PC-9 (cell line): ENCODE results near the gene ARNT2. TPM values are rescaled to one million over a fixed set of nuclear protein-coding genes. Genes with fewer than 3 reads are reported as not detected.

ENCODE experiments used
- BruUV-seq: library from RNA; stranded (reverse); fragments of 400-500 nt; replicated peaks from 2 replicates; lab custom pipeline; 2021; lab: Mats Ljungman, UMichigan
- CTCF ChIA-PET: fragments of 300-600 bp; sonication (Branson Sonifier 250); formaldehyde crosslinking; loops from one replicate; lab custom pipeline; 2022; ENCODE audit warnings: antibody characterized with exemption; lab: Charles Lee
- POLR2A ChIA-PET: fragments of 300-600 bp; sonication (Branson Sonifier 250); formaldehyde crosslinking; loops from one replicate; lab custom pipeline; 2022; ENCODE audit warnings: antibody characterized with exemption; ENCODE audit not compliant: unreplicated experiment; lab: Charles Lee
- DNase-seq, 2 experiments: peaks; one replicate each; pipeline versions ENCODE4 v3.0.0 to v3.0.0-alpha.2; 2015 to 2022; ENCODE audit warnings: mixed read lengths in 1 of 2
- H2AFZ ChIP-seq: fragments of 200-600 bp; sonication (generic); 2 replicates; pipeline ENCODE4 v1.8.1; 2017; ENCODE audit warnings: antibody characterized with exemption
- H3F3A ChIP-seq: fragments of 200-600 bp; sonication (generic); 2 replicates; pipeline ENCODE4 v1.8.1; 2017; ENCODE audit warnings: antibody characterized with exemption, mild to moderate bottlenecking, low read depth; ENCODE audit not compliant: insufficient read depth
- H3K27ac ChIP-seq: fragments of 200-600 bp; sonication (generic); 2 replicates; pipeline ENCODE4 v1.6.1; 2016; ENCODE audit warnings: mixed run types
- H3K27me3 ChIP-seq: fragments of 200-600 bp; sonication (generic); 2 replicates; pipeline ENCODE4 v1.6.1; 2016; ENCODE audit warnings: low read depth, mixed run types; ENCODE audit not compliant: insufficient read depth
- H3K36me3 ChIP-seq: fragments of 200-600 bp; sonication (generic); 2 replicates; pipeline ENCODE4 v1.6.1; 2016; ENCODE audit warnings: low read depth, mixed run types
- H3K4me1 ChIP-seq: fragments of 200-600 bp; sonication (generic); replicated peaks from 2 replicates; pipeline ENCODE4 v1.6.1; 2016; ENCODE audit warnings: mixed run types; ENCODE audit not compliant: insufficient read depth
- H3K4me2 ChIP-seq: fragments of 200-600 bp; sonication (generic); 2 replicates; pipeline ENCODE4 v1.6.1; 2017; ENCODE audit warnings: mixed run types
- H3K4me3 ChIP-seq: fragments of 200-600 bp; sonication (generic); 2 replicates; pipeline ENCODE4 v1.6.1; 2016; ENCODE audit warnings: mixed run types
- H3K79me2 ChIP-seq: fragments of 200-600 bp; sonication (generic); 2 replicates; pipeline ENCODE4 v1.6.1; 2017; ENCODE audit warnings: low read depth, mixed run types
- H3K9me2 ChIP-seq: fragments of 200-600 bp; sonication (generic); 2 replicates; pipeline ENCODE4 v1.8.1; 2017; ENCODE audit warnings: mild to moderate bottlenecking; ENCODE audit not compliant: insufficient read depth
- H3K9me3 ChIP-seq: fragments of 200-600 bp; sonication (generic); 2 replicates; pipeline ENCODE4 v1.8.1; 2016; ENCODE audit warnings: low read depth; ENCODE audit not compliant: insufficient read depth
- H4K20me1 ChIP-seq: fragments of 200-600 bp; sonication (generic); 2 replicates; pipeline ENCODE4 v1.8.1; 2017; ENCODE audit not compliant: insufficient read depth
- EZH2 ChIP-seq: fragments of 200-600 bp; sonication (generic); IDR thresholded peaks from 2 replicates; pipeline ENCODE4 v1.8.0; 2017; ENCODE audit warnings: antibody characterized with exemption, low read depth
- intact Hi-C: fragments of 100-400 bp; cut with micrococcal nuclease; formaldehyde crosslinking; loops from one replicate; pipeline ENCODE4 v1.10.0; 2022; ENCODE audit not compliant: unreplicated experiment
- total RNA-seq: library from RNA; stranded (reverse); gene quantifications from 2 replicates; pipeline ENCODE4 v1.2.3, GENCODE V29; 2021
- TF ChIP-seq, protein P1 (sequence below): fragments of 200-600 bp; sonication (generic); conservative IDR thresholded peaks from 2 replicates; pipeline ENCODE4 v1.6.1; 2017; ENCODE audit warnings: mixed run types, antibody characterized with exemption, mild to moderate bottlenecking, moderate library complexity

ARNT2 gene
- total RNA-seq, 1 experiment from 2014 or later = 4.3 TPM

DNA sequence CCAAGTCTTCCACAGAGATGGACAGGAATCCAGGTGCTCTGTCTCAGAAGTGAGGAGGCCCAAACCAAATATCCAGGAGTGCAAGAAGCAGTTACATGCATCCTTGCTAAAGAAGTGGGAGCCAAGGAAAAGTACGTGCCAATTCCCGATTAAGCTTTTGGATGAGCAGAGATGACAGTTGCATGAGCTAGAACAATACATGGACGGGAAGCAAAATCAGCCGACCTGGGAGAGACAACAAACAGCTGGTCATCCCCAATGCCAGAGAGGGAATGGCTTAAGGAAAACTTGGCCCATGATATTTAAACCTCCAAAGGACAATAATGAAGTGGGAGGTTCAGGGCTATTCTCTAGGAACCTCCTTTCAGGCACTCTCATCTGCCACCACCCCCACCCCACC lies 204.9 kb downstream of the ARNT2 start:
- TF ChIP-seq, protein P1, sequence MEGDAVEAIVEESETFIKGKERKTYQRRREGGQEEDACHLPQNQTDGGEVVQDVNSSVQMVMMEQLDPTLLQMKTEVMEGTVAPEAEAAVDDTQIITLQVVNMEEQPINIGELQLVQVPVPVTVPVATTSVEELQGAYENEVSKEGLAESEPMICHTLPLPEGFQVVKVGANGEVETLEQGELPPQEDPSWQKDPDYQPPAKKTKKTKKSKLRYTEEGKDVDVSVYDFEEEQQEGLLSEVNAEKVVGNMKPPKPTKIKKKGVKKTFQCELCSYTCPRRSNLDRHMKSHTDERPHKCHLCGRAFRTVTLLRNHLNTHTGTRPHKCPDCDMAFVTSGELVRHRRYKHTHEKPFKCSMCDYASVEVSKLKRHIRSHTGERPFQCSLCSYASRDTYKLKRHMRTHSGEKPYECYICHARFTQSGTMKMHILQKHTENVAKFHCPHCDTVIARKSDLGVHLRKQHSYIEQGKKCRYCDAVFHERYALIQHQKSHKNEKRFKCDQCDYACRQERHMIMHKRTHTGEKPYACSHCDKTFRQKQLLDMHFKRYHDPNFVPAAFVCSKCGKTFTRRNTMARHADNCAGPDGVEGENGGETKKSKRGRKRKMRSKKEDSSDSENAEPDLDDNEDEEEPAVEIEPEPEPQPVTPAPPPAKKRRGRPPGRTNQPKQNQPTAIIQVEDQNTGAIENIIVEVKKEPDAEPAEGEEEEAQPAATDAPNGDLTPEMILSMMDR = no peak
- no peak for TF ChIP-seq EZH2
- Histone ChIP-seq H3K4me3 (no peak overlapping the region), H3K36me3 (no peaks in the 10 kb centered on the region), H3K27ac (no peak overlapping the region), H3K79me2 (no peaks in the 10 kb centered on the region), H3K27me3 (no peaks in the 10 kb centered on the region), H3F3A (no peaks in the 10 kb centered on the region), H3K9me2 (no peaks in the 10 kb centered on the region), H4K20me1 (no peaks in the 10 kb centered on the region), H3K9me3 (no peaks in the 10 kb centered on the region; the same call in 1 of the 2 replicates), H3K4me2 (no peak overlapping the region), H3K4me1 (peaks cover 19% of the 10 kb centered on the region), H2AFZ (no peak overlapping the region)
- ChIA-PET CTCF (interaction anchor here (1.0 kb wide), 1 partner anchor 11 kb away, joined by 3 read pairs; no protein-coding TSS in a partner anchor), POLR2A (no interaction called here)
- no TSS peak for BruUV-seq
- intact Hi-C loops = no loop called here
- no peak for DNase-seq

DNA sequence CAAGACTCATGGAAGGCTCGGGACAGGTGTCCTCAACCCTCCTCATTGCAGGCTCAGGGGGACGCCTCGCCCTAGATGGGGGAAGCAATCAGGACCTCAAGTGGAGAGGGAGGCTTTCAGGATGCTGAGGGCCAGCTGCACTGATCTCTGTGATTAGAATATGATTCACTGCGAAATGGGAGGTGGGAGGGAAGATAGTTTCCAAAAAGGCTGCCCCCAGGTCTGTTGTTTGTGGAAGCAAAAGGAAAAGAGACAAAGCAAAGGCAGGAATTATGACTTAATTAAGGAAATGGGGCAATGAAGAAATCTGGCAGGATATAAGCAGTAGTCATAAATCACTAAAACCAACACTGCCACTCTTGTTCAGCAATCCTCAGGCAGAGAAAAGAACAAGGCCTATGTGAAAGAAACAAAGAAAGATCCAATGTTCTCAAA lies 205.3 kb downstream of the ARNT2 start:
- Histone ChIP-seq H3K36me3 (no peaks in the 10 kb centered on the region), H3K79me2 (no peaks in the 10 kb centered on the region), H3K4me1 (peaks cover 19% of the 10 kb centered on the region), H2AFZ (no peak overlapping the region), H3K4me2 (no peak overlapping the region), H3K27me3 (no peaks in the 10 kb centered on the region), H4K20me1 (no peaks in the 10 kb centered on the region), H3F3A (no peaks in the 10 kb centered on the region), H3K4me3 (no peak overlapping the region), H3K9me2 (no peaks in the 10 kb centered on the region), H3K27ac (peak overlapping the region; percentile 19; the same call in 1 of the 2 replicates), H3K9me3 (no peaks in the 10 kb centered on the region; the same call in 1 of the 2 replicates)
- ChIA-PET POLR2A (no interaction called here), CTCF (interaction anchor here (1.0 kb wide), 1 partner anchor 10 kb away, joined by 3 read pairs; no protein-coding TSS in a partner anchor)
- intact Hi-C loops = no loop called here
- TF ChIP-seq, protein P1 = no peak
- TF ChIP-seq EZH2 = no peak
- DNase-seq = peak in 1 of 2 experiments; percentile 60
- BruUV-seq = no TSS peak

DNA sequence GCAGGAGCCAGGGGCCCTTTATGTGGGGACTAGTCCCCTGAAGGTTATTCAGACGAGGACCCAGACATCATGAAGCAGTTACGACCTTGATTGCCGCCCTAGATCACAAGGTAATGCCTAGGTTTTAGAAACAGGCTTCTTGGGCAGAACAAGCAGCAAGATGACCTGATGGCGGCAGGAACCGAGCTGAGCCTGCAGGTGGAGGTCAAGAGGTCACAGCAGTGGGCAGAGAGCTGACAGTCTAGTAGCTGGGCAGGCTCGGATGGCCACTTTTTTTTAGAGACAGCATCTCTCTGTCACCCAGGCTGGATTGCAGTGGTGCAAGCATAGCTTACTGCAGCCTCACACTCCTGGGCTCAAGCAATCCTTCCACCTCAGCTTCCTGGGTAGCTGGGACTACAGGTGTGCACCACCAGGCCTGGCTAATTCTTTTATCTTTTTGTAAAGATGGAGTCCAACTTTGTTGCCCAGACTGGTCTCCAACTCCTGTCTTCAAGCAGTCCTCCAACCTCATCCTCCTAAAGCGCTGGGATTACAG lies 207.4 kb downstream of the ARNT2 start:
- Histone ChIP-seq H3F3A (no peaks in the 10 kb centered on the region), H3K4me1 (peaks cover 19% of the 10 kb centered on the region), H3K9me2 (no peaks in the 10 kb centered on the region), H3K9me3 (no peaks in the 10 kb centered on the region; the same call in 1 of the 2 replicates), H3K27me3 (no peaks in the 10 kb centered on the region), H4K20me1 (no peaks in the 10 kb centered on the region), H3K36me3 (no peaks in the 10 kb centered on the region), H3K4me2 (no peak overlapping the region), H3K79me2 (no peaks in the 10 kb centered on the region), H3K4me3 (no peak overlapping the region), H3K27ac (no peak overlapping the region), H2AFZ (no peak overlapping the region)
- intact Hi-C loops = no loop called here
- CTCF ChIA-PET = no interaction called here
- DNase-seq = no peak
- no TSS peak for BruUV-seq
- POLR2A ChIA-PET = no interaction called here
- TF ChIP-seq, protein P1 = no peak
- no peak for TF ChIP-seq EZH2
